GM12878 (cell line): Measurements from ENCODE around the gene SPATS1. TPM values are rescaled to one million over a fixed set of nuclear protein-coding genes. Genes with fewer than 3 reads are reported as not detected.

Experiments
- E2F4 ChIP-seq: IDR thresholded peaks from 2 replicates; pipeline ENCODE4 v1.6.1; 2012; ENCODE audit warnings: low read depth, low read length, improper control_type of control experiment
- FOXM1 ChIP-seq: IDR thresholded peaks from 2 replicates; pipeline ENCODE4 v1.6.1; 2012; ENCODE audit warnings: low read depth, mild to moderate bottlenecking, inconsistent platforms, low read length, moderate library complexity
- HCFC1 ChIP-seq: fragments of 150-350 bp; IDR thresholded peaks from 2 replicates; pipeline ENCODE4 v1.6.1; 2014; ENCODE audit warnings: low read length
- NKRF ChIP-seq: fragments of 450-650 bp; conservative IDR thresholded peaks from 2 replicates; pipeline ENCODE4 v1.6.1; 2017; ENCODE audit warnings: mild to moderate bottlenecking, moderate library complexity
- RCOR1 ChIP-seq: conservative IDR thresholded peaks from 2 replicates; pipeline ENCODE4 v1.6.1; 2012; ENCODE audit warnings: low read depth, low read length, improper control_type of control experiment
- ZNF592 ChIP-seq: fragments of 450-650 bp; IDR thresholded peaks from 2 replicates; pipeline ENCODE4 v1.6.1; 2017; ENCODE audit warnings: mild to moderate bottlenecking, moderate library complexity
- polyA plus RNA-seq, 11 experiments: library from polyadenylated mRNA; depleted of rRNA in 4 of 11; unstranded in 6 of 11; stranded (reverse) in 5 of 11; fragments of >200 nt; fragmentation: Nextera tagmentation in 4 of 11; fragmentation: Illumina TruSeq in 1 of 11; extraction: Ambion mirVana in 4 of 11; extraction: Trizol in 1 of 11; gene quantifications; 1 replicate in 1 of 11; 2 replicates in 10 of 11; pipeline versions ENCODE4 v1.2.1 to v1.2.3, GENCODE V29; 2011 to 2016; ENCODE audit warnings: inconsistent platforms in 2 of 11, missing spikeins in 2 of 11, low read depth in 1 of 11
- total RNA-seq, 4 experiments: library from RNA; depleted of rRNA in 3 of 4; stranded (reverse); fragments of >200 nt in 3 of 4; fragmentation: Illumina TruSeq in 1 of 4; extraction: Trizol in 1 of 4; gene quantifications; 2 replicates each; pipeline versions ENCODE4 v1.2.1 to v1.2.3, GENCODE V29; 2013 to 2021

SPATS1 gene
- total and polyA plus RNA-seq, 10 of the 15 experiments (the other 5 are each of a cell fraction or from before 2014, with no cell fraction given) = 0.12 TPM; not detected in 9

GRCh38 chr6:44377971-44378370, 35.5 kb downstream of the SPATS1 start (continued):
- TF ChIP-seq HCFC1 (no peak), NKRF (no peak), FOXM1 (no peak), E2F4 (no peak), ZNF592 (no peak), RCOR1 (no peak)
